KMS-11 (cell line): ENCODE data around the gene TNFRSF6B.

ENCODE experiments used
- H2AFZ ChIP-seq: fragments of 200-600 bp; sonication (generic); 2 replicates; pipeline ENCODE4 v1.6.1; 2016; ENCODE audit warnings: antibody characterized with exemption, mixed run types, low read depth
- H3K27ac ChIP-seq: fragments of 200-600 bp; sonication (generic); 2 replicates; pipeline ENCODE4 v1.6.1; 2016; ENCODE audit warnings: mild to moderate bottlenecking, mixed run types
- H3K27me3 ChIP-seq: fragments of 200-600 bp; sonication (generic); 2 replicates; pipeline ENCODE4 v1.6.1; 2017; ENCODE audit warnings: mild to moderate bottlenecking, low read depth, mixed run types, moderate library complexity; ENCODE audit not compliant: insufficient read depth
- H3K36me3 ChIP-seq: fragments of 200-600 bp; sonication (generic); 2 replicates; pipeline ENCODE4 v1.6.1; 2017; ENCODE audit warnings: mild to moderate bottlenecking, mixed run types; ENCODE audit not compliant: insufficient read depth
- H3K4me1 ChIP-seq: fragments of 200-600 bp; sonication (generic); 2 replicates; pipeline ENCODE4 v1.6.1; 2016; ENCODE audit warnings: mild to moderate bottlenecking, low read depth, mixed run types; ENCODE audit not compliant: poor library complexity, severe bottlenecking
- H3K4me2 ChIP-seq: fragments of 200-600 bp; sonication (generic); 2 replicates; pipeline ENCODE4 v1.7.0; 2016; ENCODE audit warnings: mild to moderate bottlenecking, mixed run types
- H3K4me3 ChIP-seq: fragments of 200-600 bp; sonication (generic); IDR thresholded peaks from 2 replicates; pipeline ENCODE4 v1.6.1; 2017; ENCODE audit warnings: low read depth, low read length, mixed read lengths; ENCODE audit not compliant: insufficient read depth
- H3K79me2 ChIP-seq: fragments of 200-600 bp; sonication (generic); 2 replicates; pipeline ENCODE4 v1.6.1; 2016; ENCODE audit warnings: low read depth, mixed run types; ENCODE audit not compliant: insufficient read depth
- H3K9ac ChIP-seq: fragments of 200-600 bp; sonication (generic); 2 replicates; pipeline ENCODE4 v1.6.1; 2016; ENCODE audit warnings: mild to moderate bottlenecking, mixed run types
- H4K20me1 ChIP-seq: fragments of 200-600 bp; sonication (generic); 2 replicates; pipeline ENCODE4 v1.6.1; 2016; ENCODE audit warnings: mild to moderate bottlenecking, mixed run types; ENCODE audit not compliant: insufficient read depth
- CTCF ChIP-seq: fragments of 200-600 bp; sonication (generic); conservative IDR thresholded peaks from 2 replicates; pipeline ENCODE4 v1.6.1; 2017; ENCODE audit warnings: low read depth, mild to moderate bottlenecking, antibody characterized with exemption, low read length, moderate library complexity, mixed read lengths

The TNFRSF6B gene

GRCh38 chr20:63739130-63740069 is 42.9 kb downstream of the TNFRSF6B start, which contains the start of gene SLC2A4RG:
Gene SLC2A4RG, plus strand, starts transcription at chr20:63739776. Its CDS starts 137 bp downstream, at chr20:63739913.
- no peaks in the 10 kb centered on the region for H4K20me1 ChIP-seq
- H2AFZ ChIP-seq = no peak within 1 kb of the TSS
- H3K4me2 ChIP-seq = peak within 1 kb of the TSS; percentile 94
- H3K4me1 ChIP-seq = peaks cover 31% of the 10 kb centered on the region
- H3K9ac ChIP-seq = peak within 1 kb of the TSS; percentile 75; the same call in 1 of the 2 replicates
- H3K27ac ChIP-seq = peak within 1 kb of the TSS; percentile 28; the same call in 1 of the 2 replicates
- no peak for TF ChIP-seq CTCF
- H3K4me3 ChIP-seq = no peak within 1 kb of the TSS
- peaks cover 8% of the 10 kb centered on the region; the same call in 1 of the 2 replicates for H3K79me2 ChIP-seq
- H3K36me3 ChIP-seq = no peaks in the 10 kb centered on the region
- H3K27me3 ChIP-seq = no peaks in the 10 kb centered on the region

GRCh38 chr20:63740070-63740626 is 43.7 kb downstream of the TNFRSF6B start:
- no peak for TF ChIP-seq CTCF
- H3K4me1 ChIP-seq = peaks cover 29% of the 10 kb centered on the region
- H3K79me2 ChIP-seq = peaks cover 8% of the 10 kb centered on the region; the same call in 1 of the 2 replicates
- H4K20me1 ChIP-seq = no peaks in the 10 kb centered on the region
- H3K9ac ChIP-seq = peak overlapping the region; percentile 22; the same call in 1 of the 2 replicates
- peak overlapping the region; percentile 29; the same call in 1 of the 2 replicates for H3K4me2 ChIP-seq
- no peaks in the 10 kb centered on the region for H3K36me3 ChIP-seq
- no peaks in the 10 kb centered on the region for H3K27me3 ChIP-seq
- H2AFZ ChIP-seq = no peak overlapping the region
- no peak overlapping the region for H3K27ac ChIP-seq
- H3K4me3 ChIP-seq = no peak overlapping the region

GRCh38 chr20:63740627-63741353 is 44.3 kb downstream of the TNFRSF6B start:
- Histone ChIP-seq H3K9ac (peak overlapping the region; percentile 22; the same call in 1 of the 2 replicates), H2AFZ (no peak overlapping the region), H3K27ac (no peak overlapping the region), H3K79me2 (peaks cover 8% of the 10 kb centered on the region; the same call in 1 of the 2 replicates), H3K4me1 (peaks cover 22% of the 10 kb centered on the region), H3K27me3 (no peaks in the 10 kb centered on the region), H4K20me1 (no peaks in the 10 kb centered on the region), H3K4me2 (peak overlapping the region; percentile 45; the same call in 1 of the 2 replicates), H3K36me3 (no peaks in the 10 kb centered on the region), H3K4me3 (no peak overlapping the region)
- TF ChIP-seq CTCF = no peak

- Histone ChIP-seq H3K4me3 (no peak overlapping the region), H3K27ac (no peak overlapping the region)
Measured at GRCh38 chr20:63741354-63741675, 44.9 kb downstream of the TNFRSF6B start.

More at GRCh38 chr20:63741354-63741675, 44.9 kb downstream of the TNFRSF6B start:
- Histone ChIP-seq H3K79me2 (peaks cover 8% of the 10 kb centered on the region; the same call in 1 of the 2 replicates), H3K4me2 (peak overlapping the region; percentile 45; the same call in 1 of the 2 replicates), H3K4me1 (peaks cover 18% of the 10 kb centered on the region), H4K20me1 (no peaks in the 10 kb centered on the region), H3K36me3 (no peaks in the 10 kb centered on the region), H3K27me3 (no peaks in the 10 kb centered on the region), H3K9ac (no peak overlapping the region; the same call in 1 of the 2 replicates), H2AFZ (no peak overlapping the region)
- no peak for TF ChIP-seq CTCF
